Progenitor cell of endocrine pancreas (in vitro differentiated cells): ENCODE measurements around the gene HELQ. TPM values are rescaled to one million over a fixed set of nuclear protein-coding genes. Genes with fewer than 3 reads are reported as not detected.
"Not testable (repeated sequence)": the region's sequence is repeated elsewhere in the genome, so short reads cannot be mapped to it uniquely, and the experiment has no call there.

Experiments
- DNase-seq: peaks from one replicate; pipeline ENCODE4 v3.0.0; 2021; ENCODE audit warnings: low spot score; ENCODE audit not compliant: unreplicated experiment
- H3K27ac Mint-ChIP-seq: 2 replicates; pipeline ENCODE4 v1.8.0; 2021; ENCODE audit warnings: mild to moderate bottlenecking, moderate library complexity, mixed read lengths
- H3K27me3 Mint-ChIP-seq: 2 replicates; pipeline ENCODE4 v1.8.0; 2021; ENCODE audit warnings: mixed read lengths
- H3K36me3 Mint-ChIP-seq: 2 replicates; pipeline ENCODE4 v1.8.0; 2022; ENCODE audit warnings: mixed read lengths; ENCODE audit not compliant: insufficient read depth
- H3K4me1 Mint-ChIP-seq: 2 replicates; pipeline ENCODE4 v1.8.0; 2021; ENCODE audit warnings: low read depth, mixed read lengths
- H3K4me3 Mint-ChIP-seq: 2 replicates; pipeline ENCODE4 v1.8.0; 2021; ENCODE audit warnings: low read depth, mild to moderate bottlenecking, moderate library complexity, mixed read lengths
- H3K9me3 Mint-ChIP-seq: 2 replicates; pipeline ENCODE4 v1.8.0; 2021; ENCODE audit warnings: low read depth, mixed read lengths
- total RNA-seq: library from RNA; stranded (reverse); gene quantifications from 2 replicates; pipeline ENCODE4 v1.2.1, GENCODE V29; 2021
- TF ChIP-seq, protein P1 (sequence below): fragments of 200-600 bp; sonication (generic); IDR thresholded peaks from one replicate; pipeline ENCODE4 v1.5.0; 2021; ENCODE audit warnings: antibody characterized with exemption, mild to moderate bottlenecking; ENCODE audit not compliant: unreplicated experiment

Gene HELQ
- total RNA-seq, 1 donor from 2014 or later: 18.9 TPM

DNA sequence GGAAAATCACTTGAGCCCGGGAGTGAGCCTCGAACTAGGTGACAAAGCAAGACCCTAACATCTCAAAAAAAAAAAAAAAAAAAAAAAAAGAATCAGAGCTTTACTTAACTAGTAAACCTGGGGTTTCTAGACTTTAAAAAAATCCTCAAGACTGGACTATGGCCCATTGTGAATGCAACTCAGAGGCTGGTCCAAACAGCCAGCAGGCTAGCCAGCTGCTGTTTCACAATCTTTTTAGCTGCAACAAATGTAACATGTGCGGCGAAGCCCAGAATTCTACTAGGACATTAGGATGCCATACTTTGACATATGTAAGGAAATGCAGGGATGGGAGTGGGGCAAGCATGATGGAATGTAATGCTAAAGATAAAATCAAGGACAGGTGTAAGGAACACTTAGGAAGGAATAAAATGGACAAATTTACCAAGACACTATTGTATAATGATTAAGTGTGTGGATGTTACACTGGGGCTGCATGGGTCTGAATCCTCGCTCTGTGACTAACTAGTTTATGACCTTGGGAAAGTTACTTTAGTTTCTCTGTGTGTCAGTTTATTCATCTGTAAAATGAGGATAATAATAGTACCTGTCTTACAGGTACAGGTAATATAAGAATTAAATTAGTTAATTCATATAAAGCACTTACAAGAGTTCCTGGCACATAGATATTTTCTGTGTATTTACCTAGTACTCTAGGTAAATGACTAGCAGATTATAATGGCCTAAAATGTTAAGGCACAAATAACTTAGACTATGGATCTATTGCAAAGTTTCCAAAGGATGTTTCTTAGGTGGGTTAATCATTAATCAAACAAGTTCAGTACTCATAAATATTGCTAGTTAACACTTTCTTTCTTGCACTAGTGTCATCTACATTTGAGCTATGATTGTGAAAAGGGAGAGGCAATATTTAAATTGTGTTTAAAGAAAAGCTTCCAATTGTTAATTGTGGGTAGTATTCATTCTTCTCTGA, 49.5 kb downstream of the HELQ start:
- TF ChIP-seq, protein P1, sequence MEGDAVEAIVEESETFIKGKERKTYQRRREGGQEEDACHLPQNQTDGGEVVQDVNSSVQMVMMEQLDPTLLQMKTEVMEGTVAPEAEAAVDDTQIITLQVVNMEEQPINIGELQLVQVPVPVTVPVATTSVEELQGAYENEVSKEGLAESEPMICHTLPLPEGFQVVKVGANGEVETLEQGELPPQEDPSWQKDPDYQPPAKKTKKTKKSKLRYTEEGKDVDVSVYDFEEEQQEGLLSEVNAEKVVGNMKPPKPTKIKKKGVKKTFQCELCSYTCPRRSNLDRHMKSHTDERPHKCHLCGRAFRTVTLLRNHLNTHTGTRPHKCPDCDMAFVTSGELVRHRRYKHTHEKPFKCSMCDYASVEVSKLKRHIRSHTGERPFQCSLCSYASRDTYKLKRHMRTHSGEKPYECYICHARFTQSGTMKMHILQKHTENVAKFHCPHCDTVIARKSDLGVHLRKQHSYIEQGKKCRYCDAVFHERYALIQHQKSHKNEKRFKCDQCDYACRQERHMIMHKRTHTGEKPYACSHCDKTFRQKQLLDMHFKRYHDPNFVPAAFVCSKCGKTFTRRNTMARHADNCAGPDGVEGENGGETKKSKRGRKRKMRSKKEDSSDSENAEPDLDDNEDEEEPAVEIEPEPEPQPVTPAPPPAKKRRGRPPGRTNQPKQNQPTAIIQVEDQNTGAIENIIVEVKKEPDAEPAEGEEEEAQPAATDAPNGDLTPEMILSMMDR: no peak
- Mint-ChIP-seq H3K27ac (no peak overlapping the region), H3K4me1 (peaks cover 3% of the 10 kb centered on the region), H3K4me3 (no peak overlapping the region), H3K27me3 (no peaks in the 10 kb centered on the region), H3K9me3 (peaks cover 3% of the 10 kb centered on the region), H3K36me3 (peaks cover 3% of the 10 kb centered on the region)
- no peak for DNase-seq

DNA sequence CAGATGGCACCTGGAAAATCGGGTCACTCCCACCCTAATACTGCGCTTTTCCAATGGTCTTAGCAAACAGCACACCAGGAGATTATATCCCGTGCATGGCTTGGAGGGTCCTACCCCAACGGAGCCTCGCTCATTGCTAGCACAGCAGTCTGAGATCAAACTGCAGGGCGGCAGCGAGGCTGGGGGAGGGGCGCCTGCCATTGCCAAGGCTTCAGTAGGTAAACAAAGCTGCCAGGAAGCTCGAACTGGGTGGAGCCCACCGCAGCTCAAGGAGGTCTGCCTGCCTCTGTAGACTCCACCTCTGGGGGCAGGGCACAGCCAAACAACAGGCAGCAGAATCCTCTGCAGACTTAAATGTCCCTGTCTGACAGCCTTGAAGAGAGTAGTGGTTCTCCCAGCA, 57.5 kb downstream of the HELQ start:
- not testable (repeated sequence) for H3K4me3 Mint-ChIP-seq, H3K27ac Mint-ChIP-seq, DNase-seq, H3K27me3 Mint-ChIP-seq, H3K4me1 Mint-ChIP-seq
- H3K9me3 Mint-ChIP-seq: peaks cover 14% of the 10 kb centered on the region
- peaks cover 12% of the 10 kb centered on the region for H3K36me3 Mint-ChIP-seq

DNA sequence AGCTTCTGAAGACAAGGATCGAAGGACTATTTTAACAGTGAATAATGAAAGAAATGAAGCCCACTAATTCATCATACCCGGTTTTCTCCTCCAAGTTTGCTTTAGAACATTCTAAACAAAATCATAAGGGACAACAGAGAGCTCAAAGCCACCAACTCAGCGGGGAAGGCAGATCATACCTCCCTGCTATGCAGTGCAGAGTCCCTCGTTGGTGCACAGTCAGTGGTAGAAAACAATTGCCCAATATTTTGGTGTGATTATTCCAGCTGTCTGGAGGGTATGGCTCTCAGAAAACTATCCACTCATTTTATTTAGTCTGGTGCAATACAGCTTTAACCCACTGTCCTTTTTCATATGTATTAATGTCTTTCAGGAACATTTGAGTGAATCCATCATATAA, 61.7 kb downstream of the HELQ start:
- TF ChIP-seq, protein P1: no peak
- no peak for DNase-seq
- Mint-ChIP-seq H3K27ac (no peak overlapping the region), H3K4me3 (no peak overlapping the region), H3K27me3 (peaks cover 17% of the 10 kb centered on the region), H3K9me3 (peaks cover 11% of the 10 kb centered on the region), H3K36me3 (peaks cover 7% of the 10 kb centered on the region), H3K4me1 (peaks cover 4% of the 10 kb centered on the region)

DNA sequence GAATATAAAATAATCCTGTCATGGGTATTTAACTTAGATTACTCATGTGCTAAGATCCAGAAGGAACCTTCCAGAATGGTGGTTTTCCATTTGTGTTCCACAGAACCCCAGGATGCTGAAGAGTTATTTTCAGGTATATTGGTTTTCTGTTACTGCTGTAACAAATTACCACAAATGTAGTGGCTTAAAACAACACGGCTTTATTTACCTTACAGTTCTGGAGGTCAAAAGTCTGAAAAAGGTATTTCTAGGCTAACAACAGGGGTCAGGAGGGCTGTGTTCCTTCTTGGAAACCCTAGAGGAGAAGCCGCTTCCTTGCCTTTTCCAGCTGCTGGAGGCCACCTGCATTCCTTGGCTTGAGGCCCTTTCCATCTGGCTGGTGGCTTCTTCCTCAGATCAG, 63.1 kb downstream of the HELQ start:
- DNase-seq: no peak

DNA sequence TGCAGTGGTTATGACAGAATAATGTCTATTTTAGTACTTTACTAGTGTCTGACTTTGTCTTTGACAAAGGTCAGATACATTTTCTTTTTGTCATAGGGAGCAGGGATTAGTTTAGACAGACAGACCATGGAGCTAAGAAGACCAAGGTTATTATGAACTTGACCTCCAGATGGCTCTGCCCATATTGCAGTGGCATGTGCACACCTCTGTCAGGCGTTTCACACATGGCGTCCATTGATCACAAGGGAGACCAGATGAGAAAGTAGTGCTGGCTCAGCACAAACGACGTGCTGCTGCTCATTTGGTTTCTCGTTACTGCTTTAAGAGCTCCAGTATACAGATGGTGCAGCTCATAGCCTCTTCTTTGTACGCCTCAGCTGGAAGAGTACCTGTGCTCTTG, 64.7 kb downstream of the HELQ start:
- H3K9me3 Mint-ChIP-seq: peaks cover 5% of the 10 kb centered on the region
- H3K4me1 Mint-ChIP-seq: peaks cover 4% of the 10 kb centered on the region
- no peak overlapping the region for H3K27ac Mint-ChIP-seq
- no peaks in the 10 kb centered on the region for H3K36me3 Mint-ChIP-seq
- TF ChIP-seq, protein P1: no peak
- no peak overlapping the region for H3K4me3 Mint-ChIP-seq
- DNase-seq: no peak
- H3K27me3 Mint-ChIP-seq: peaks cover 17% of the 10 kb centered on the region

More for the DNA sequence above, 63.1 kb downstream of the HELQ start:
- Mint-ChIP-seq H3K27me3 (peaks cover 17% of the 10 kb centered on the region), H3K4me3 (no peak overlapping the region), H3K36me3 (peaks cover 2% of the 10 kb centered on the region), H3K4me1 (peaks cover 4% of the 10 kb centered on the region), H3K27ac (no peak overlapping the region), H3K9me3 (peaks cover 7% of the 10 kb centered on the region)
- TF ChIP-seq, protein P1: no peak
